Left cardiac atrium (tissue), 4 donors: ENCODE measurements around the gene SCRN3. TPM values are rescaled to one million over a fixed set of nuclear protein-coding genes. Genes with fewer than 3 reads are reported as not detected.
"Not testable (repeated sequence)": the region's sequence is repeated elsewhere in the genome, so short reads cannot be mapped to it uniquely, and the experiment has no call there.

Experiments
- ATAC-seq, 2 donors: fragments of 200-7000 bp; cut with Tn5 transposase; one replicate each; pipeline ENCODE4 v1.9.1; 2020; ENCODE audit warnings: mild to moderate bottlenecking in 2 of 2, moderate library complexity in 2 of 2
- DNase-seq: peaks from one replicate; pipeline ENCODE4 v3.0.0-alpha.2; 2020
- intact Hi-C, 2 donors: fragments of 100-400 bp; cut with DNase I; formaldehyde crosslinking; loops; one replicate each; pipeline versions ENCODE4 v1.14.1 to v1.15.1; 2022 to 2023
- total RNA-seq, 2 donors: library from RNA; stranded (reverse); fragmentation: NEBNext Ultra II Directional; extraction: Animal tissue kit (Norgen Biotek cat#: 25700); gene quantifications; one replicate each; pipeline ENCODE4 v1.2.1, GENCODE V29; 2021
- donor health status: DM: no; HTN: yes; CAD: no.
- donor health status: DM: no; HTN: yes; CAD: no; lungs with severe emphysema.
- donor health status: DM: yes; HTN: yes; CAD: no.
- donor health status: Dilated cardiomyopathy.

The SCRN3 gene
- total RNA-seq, 2 donors from 2014 or later = 27.8 to 32.0 TPM

- intact Hi-C loops = no loop called here
- no peak for DNase-seq
- no peak for ATAC-seq
Measured at GRCh38 chr2:174397773-174398172, 2.2 kb downstream of the SCRN3 start.

- DNase-seq (no peak), ATAC-seq (no peak)
- intact Hi-C loops = no loop called here
Measured at GRCh38 chr2:174399171-174399570, 3.6 kb downstream of the SCRN3 start.

GRCh38 chr2:174400853-174401252, 5.3 kb downstream of the SCRN3 start:
- ATAC-seq = no peak
- intact Hi-C loops = no loop called here

GRCh38 chr2:174403628-174404027, 8.1 kb downstream of the SCRN3 start:
- no peak for DNase-seq
- intact Hi-C loops = no loop called here
- no peak for ATAC-seq

More at GRCh38 chr2:174400853-174401252, 5.3 kb downstream of the SCRN3 start:
- DNase-seq = no peak

GRCh38 chr2:174410039-174410438, 14.5 kb downstream of the SCRN3 start:
- ATAC-seq, intact Hi-C loops, DNase-seq: not testable (repeated sequence)

GRCh38 chr2:174412256-174412655, 16.7 kb downstream of the SCRN3 start:
- DNase-seq = no peak
- intact Hi-C loops = no loop called here
- no peak for ATAC-seq

- DNase-seq (no peak), ATAC-seq (no peak)
- intact Hi-C loops = no loop called here
Measured at GRCh38 chr2:174428214-174428613, 32.7 kb downstream of the SCRN3 start.

- intact Hi-C loops = no loop called here
- ATAC-seq = no peak
- no peak for DNase-seq
Measured at GRCh38 chr2:174430066-174430465, 34.5 kb downstream of the SCRN3 start.

- ATAC-seq (no peak), DNase-seq (no peak)
- intact Hi-C loops = no loop called here
Measured at GRCh38 chr2:174431902-174432301, 36.4 kb downstream of the SCRN3 start.

GRCh38 chr2:174436351-174436750, 40.8 kb downstream of the SCRN3 start:
- ATAC-seq (no peak), DNase-seq (no peak)
- intact Hi-C loops = no loop called here

- ATAC-seq (peak; percentile 66 to 94), DNase-seq (peak; percentile 40)
- intact Hi-C loops = no loop called here
Measured at GRCh38 chr2:174438146-174438886, 42.8 kb downstream of the SCRN3 start.

- ATAC-seq (no peak), DNase-seq (no peak)
- intact Hi-C loops = no loop called here
Measured at GRCh38 chr2:174439323-174439722, 43.8 kb downstream of the SCRN3 start.

GRCh38 chr2:174439950-174440349, 44.4 kb downstream of the SCRN3 start:
- DNase-seq (no peak), ATAC-seq (no peak)

GRCh38 chr2:174442546-174443510, 47.3 kb downstream of the SCRN3 start:
- intact Hi-C loops = no loop called here
- ATAC-seq (peak in 1 of 2 donors; percentile 81), DNase-seq (no peak)

More at GRCh38 chr2:174439950-174440349, 44.4 kb downstream of the SCRN3 start:
- intact Hi-C loops = no loop called here

- DNase-seq (no peak), ATAC-seq (no peak)
- intact Hi-C loops = no loop called here
Measured at GRCh38 chr2:174444761-174445160, 49.2 kb downstream of the SCRN3 start.

- intact Hi-C loops = no loop called here
- no peak for ATAC-seq
- no peak for DNase-seq
Measured at GRCh38 chr2:174445248-174445647, 49.7 kb downstream of the SCRN3 start.

- intact Hi-C loops = no loop called here
- ATAC-seq = no peak
- DNase-seq = no peak
Measured at GRCh38 chr2:174446531-174446930, 51.0 kb downstream of the SCRN3 start.

GRCh38 chr2:174449033-174449432, 53.5 kb downstream of the SCRN3 start:
- no peak for DNase-seq
- no peak for ATAC-seq
- intact Hi-C loops = no loop called here

GRCh38 chr2:174450021-174450816, 54.7 kb downstream of the SCRN3 start:
- no peak for DNase-seq
- intact Hi-C loops = no loop called here
- ATAC-seq = no peak
